GM23338 (cell line): ENCODE measurements around the gene PTPRH.

Source experiments
- EZH2 ChIP-seq: fragments of 200-600 bp; sonication (generic); IDR thresholded peaks from one replicate; pipeline ENCODE4 v1.8.0; 2017; ENCODE audit warnings: antibody characterized with exemption, mild to moderate bottlenecking, low read depth; ENCODE audit not compliant: unreplicated experiment
- EZH2phosphoT487 ChIP-seq: fragments of 200-600 bp; sonication (generic); IDR thresholded peaks from one replicate; pipeline ENCODE4 v1.8.1; 2018; ENCODE audit warnings: antibody characterized with exemption; ENCODE audit not compliant: unreplicated experiment
- POLR2AphosphoS5 ChIP-seq: IDR thresholded peaks from 2 replicates; pipeline ENCODE4 v1.6.1; 2016; ENCODE audit warnings: antibody characterized with exemption, low read depth
- STAT1 ChIP-seq: IDR thresholded peaks from one replicate; pipeline ENCODE4 v1.6.1; 2016; ENCODE audit warnings: antibody characterized with exemption; ENCODE audit not compliant: unreplicated experiment
- ZNF114 ChIP-seq: fragments of 250-450 bp; sonication (Bioruptor Pico); IDR thresholded peaks from 2 replicates; pipeline ENCODE4 v1.5.0; 2020; ENCODE audit warnings: mild to moderate bottlenecking, moderate library complexity
- TF ChIP-seq, protein P1 (sequence below): IDR thresholded peaks from one replicate; pipeline ENCODE4 v1.6.1; 2018; ENCODE audit warnings: antibody characterized with exemption; ENCODE audit not compliant: unreplicated experiment
- TF ChIP-seq, protein P2 (sequence below), 2 experiments: fragments of 200-600 bp in 1 of 2; sonication (generic) in 1 of 2; conservative IDR thresholded peaks; 2 replicates each; pipeline versions ENCODE4 v1.5.1 to v1.6.1; 2016 to 2017; ENCODE audit warnings: antibody characterized with exemption in 2 of 2, low read depth in 2 of 2, mild to moderate bottlenecking in 2 of 2, moderate library complexity in 1 of 2

DNA sequence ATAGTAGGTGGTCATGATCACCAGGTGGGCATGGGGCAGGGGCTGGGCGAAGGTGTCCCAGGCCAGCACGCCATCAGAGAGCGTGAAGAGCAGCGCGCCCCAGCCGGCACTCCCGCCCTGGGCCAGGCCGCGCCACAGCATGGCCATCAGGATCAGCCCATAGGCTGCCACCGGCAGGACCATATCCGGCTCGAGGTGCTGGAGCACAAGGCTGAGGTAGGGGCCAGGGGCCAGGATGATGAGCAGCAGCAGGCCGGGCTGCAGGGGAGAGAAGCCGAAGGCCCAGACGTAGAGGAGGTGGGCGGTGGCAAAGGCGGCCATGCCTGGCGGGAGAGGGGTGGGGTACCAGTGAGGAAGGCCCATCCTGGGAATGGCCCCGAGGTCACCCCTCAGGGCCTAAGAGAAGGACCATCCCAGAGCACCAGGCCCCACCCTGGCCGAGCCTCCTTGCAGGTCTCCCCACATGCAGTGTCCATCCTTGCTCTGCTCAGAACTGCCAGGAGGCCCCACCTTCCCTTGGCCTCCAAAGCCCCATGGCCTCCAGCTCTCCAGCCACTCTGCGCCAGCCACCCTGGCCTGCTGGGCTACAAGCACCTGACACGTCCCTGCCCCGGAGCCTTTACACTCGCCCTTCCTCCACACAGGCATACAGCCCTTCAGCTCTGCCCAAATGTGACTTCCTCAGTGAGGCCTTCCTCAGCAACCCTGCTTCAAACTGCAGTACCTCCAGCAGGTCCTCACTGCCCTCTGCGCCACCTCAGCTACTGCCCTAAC, 18.1 kb upstream of the PTPRH start:
- TF ChIP-seq, protein P1, sequence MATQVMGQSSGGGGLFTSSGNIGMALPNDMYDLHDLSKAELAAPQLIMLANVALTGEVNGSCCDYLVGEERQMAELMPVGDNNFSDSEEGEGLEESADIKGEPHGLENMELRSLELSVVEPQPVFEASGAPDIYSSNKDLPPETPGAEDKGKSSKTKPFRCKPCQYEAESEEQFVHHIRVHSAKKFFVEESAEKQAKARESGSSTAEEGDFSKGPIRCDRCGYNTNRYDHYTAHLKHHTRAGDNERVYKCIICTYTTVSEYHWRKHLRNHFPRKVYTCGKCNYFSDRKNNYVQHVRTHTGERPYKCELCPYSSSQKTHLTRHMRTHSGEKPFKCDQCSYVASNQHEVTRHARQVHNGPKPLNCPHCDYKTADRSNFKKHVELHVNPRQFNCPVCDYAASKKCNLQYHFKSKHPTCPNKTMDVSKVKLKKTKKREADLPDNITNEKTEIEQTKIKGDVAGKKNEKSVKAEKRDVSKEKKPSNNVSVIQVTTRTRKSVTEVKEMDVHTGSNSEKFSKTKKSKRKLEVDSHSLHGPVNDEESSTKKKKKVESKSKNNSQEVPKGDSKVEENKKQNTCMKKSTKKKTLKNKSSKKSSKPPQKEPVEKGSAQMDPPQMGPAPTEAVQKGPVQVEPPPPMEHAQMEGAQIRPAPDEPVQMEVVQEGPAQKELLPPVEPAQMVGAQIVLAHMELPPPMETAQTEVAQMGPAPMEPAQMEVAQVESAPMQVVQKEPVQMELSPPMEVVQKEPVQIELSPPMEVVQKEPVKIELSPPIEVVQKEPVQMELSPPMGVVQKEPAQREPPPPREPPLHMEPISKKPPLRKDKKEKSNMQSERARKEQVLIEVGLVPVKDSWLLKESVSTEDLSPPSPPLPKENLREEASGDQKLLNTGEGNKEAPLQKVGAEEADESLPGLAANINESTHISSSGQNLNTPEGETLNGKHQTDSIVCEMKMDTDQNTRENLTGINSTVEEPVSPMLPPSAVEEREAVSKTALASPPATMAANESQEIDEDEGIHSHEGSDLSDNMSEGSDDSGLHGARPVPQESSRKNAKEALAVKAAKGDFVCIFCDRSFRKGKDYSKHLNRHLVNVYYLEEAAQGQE: no peak
- TF ChIP-seq, protein P2, sequence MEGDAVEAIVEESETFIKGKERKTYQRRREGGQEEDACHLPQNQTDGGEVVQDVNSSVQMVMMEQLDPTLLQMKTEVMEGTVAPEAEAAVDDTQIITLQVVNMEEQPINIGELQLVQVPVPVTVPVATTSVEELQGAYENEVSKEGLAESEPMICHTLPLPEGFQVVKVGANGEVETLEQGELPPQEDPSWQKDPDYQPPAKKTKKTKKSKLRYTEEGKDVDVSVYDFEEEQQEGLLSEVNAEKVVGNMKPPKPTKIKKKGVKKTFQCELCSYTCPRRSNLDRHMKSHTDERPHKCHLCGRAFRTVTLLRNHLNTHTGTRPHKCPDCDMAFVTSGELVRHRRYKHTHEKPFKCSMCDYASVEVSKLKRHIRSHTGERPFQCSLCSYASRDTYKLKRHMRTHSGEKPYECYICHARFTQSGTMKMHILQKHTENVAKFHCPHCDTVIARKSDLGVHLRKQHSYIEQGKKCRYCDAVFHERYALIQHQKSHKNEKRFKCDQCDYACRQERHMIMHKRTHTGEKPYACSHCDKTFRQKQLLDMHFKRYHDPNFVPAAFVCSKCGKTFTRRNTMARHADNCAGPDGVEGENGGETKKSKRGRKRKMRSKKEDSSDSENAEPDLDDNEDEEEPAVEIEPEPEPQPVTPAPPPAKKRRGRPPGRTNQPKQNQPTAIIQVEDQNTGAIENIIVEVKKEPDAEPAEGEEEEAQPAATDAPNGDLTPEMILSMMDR (conservative IDR thresholded peaks at IDR 0.05; ENCODE audit: low read depth in 2 of 2): no peak
- TF ChIP-seq EZH2phosphoT487: no peak
- no peak for TF ChIP-seq STAT1
- no peak for TF ChIP-seq POLR2AphosphoS5
- TF ChIP-seq ZNF114: no peak
- no peak for TF ChIP-seq EZH2
